Testis (tissue), 2 donors: Measurements from ENCODE around the gene PKHD1.

ENCODE experiments used
- POLR2A ChIP-seq: fragments of 450-650 bp; IDR thresholded peaks from one replicate; pipeline ENCODE4 v1.6.1; 2017; ENCODE audit warnings: antibody characterized with exemption, mild to moderate bottlenecking, moderate library complexity
- TF ChIP-seq, protein P1 (sequence below), 3 experiments: fragments of 450-650 bp in 2 of 3; fragments of 200-600 bp in 1 of 3; sonication (generic) in 1 of 3; IDR thresholded peaks; one replicate each; pipeline ENCODE4 v1.5.1; 2016 to 2019; ENCODE audit warnings: antibody characterized with exemption in 3 of 3, mild to moderate bottlenecking in 2 of 3, moderate library complexity in 1 of 3

GRCh38 chr6:52014391-52014790 is 73.0 kb downstream of the PKHD1 start:
- TF ChIP-seq, protein P1, sequence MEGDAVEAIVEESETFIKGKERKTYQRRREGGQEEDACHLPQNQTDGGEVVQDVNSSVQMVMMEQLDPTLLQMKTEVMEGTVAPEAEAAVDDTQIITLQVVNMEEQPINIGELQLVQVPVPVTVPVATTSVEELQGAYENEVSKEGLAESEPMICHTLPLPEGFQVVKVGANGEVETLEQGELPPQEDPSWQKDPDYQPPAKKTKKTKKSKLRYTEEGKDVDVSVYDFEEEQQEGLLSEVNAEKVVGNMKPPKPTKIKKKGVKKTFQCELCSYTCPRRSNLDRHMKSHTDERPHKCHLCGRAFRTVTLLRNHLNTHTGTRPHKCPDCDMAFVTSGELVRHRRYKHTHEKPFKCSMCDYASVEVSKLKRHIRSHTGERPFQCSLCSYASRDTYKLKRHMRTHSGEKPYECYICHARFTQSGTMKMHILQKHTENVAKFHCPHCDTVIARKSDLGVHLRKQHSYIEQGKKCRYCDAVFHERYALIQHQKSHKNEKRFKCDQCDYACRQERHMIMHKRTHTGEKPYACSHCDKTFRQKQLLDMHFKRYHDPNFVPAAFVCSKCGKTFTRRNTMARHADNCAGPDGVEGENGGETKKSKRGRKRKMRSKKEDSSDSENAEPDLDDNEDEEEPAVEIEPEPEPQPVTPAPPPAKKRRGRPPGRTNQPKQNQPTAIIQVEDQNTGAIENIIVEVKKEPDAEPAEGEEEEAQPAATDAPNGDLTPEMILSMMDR (IDR thresholded peaks at IDR 0.05), result no peak
- TF ChIP-seq POLR2A, result no peak
